ENCODE data around the gene PMPCA.

PMPCA gene

DNA sequence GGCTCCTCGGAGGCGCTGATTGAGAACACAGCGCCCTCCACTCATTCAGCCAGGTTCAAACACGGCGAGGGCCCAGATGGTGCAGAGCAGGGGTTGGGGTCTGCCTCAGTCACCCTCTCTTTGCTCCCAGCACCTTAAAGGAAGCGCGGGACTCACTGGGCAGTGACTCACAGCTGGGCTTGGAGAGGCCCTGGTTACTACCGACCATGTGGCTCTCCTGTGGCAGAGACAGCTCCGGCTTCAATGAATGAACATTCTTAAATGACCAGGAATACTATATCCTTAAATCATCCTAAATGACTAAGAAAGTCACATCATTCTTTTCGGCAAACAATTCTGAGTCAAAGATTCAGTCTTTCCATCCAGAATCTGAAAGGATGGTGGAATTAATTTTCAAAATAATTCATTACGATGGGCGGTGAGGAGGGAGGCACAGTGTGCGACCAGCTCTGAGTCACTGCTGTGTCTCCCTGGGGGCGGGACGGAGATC is 30.8 kb downstream of the PMPCA start:
- Histone ChIP-seq H3K9ac (ENCODE audit: low read length) (no peak overlapping the region), H3K23ac (ENCODE audit: low read length in 2 of 2) (peak overlapping the region in 1 of 2 experiments; percentile 48), H2BK5ac (ENCODE audit: low read depth, low read length, poor library complexity, severe bottlenecking) (no peak overlapping the region), H4K91ac (ENCODE audit: low read length) (no peak overlapping the region), H2BK12ac (ENCODE audit: low read length in 2 of 2) (no peak overlapping the region), H3K36me3 (ENCODE audit: control insufficient read depth in 1 of 2, insufficient read depth in 2 of 2, low read depth in 1 of 2, low read length in 2 of 2) (peaks cover 63 to 67% of the 10 kb centered on the region in 2 experiments), H2BK15ac (ENCODE audit: low read depth, poor library complexity, severe bottlenecking) (no peak overlapping the region), H2BK120ac (ENCODE audit: low read depth, low read length) (no peak overlapping the region), H2AK5ac (ENCODE audit: low read length, severe bottlenecking) (no peak overlapping the region), H3K4ac (ENCODE audit: low read depth in 1 of 2, low read length in 2 of 2) (no peak overlapping the region), H4K8ac (ENCODE audit: low read length) (no peak overlapping the region), H3K4me2 (ENCODE audit: low read length, poor library complexity, severe bottlenecking) (no peak overlapping the region), H3K18ac (ENCODE audit: low read depth in 1 of 2, low read length in 2 of 2) (no peak overlapping the region), H2AFZ (ENCODE audit: low read depth, low read length) (no peak overlapping the region), H3K27me3 (ENCODE audit: control insufficient read depth in 1 of 2, insufficient read depth in 1 of 2, low read length in 2 of 2) (no peaks in the 10 kb centered on the region), H3K4me1 (ENCODE audit: control insufficient read depth, insufficient read depth, low read depth, low read length) (peaks cover 41% of the 10 kb centered on the region), H3K14ac (ENCODE audit: low read length in 2 of 2) (no peak overlapping the region), H3K9me3 (ENCODE audit: control insufficient read depth, low read length) (no peaks in the 10 kb centered on the region), H3K4me3 (ENCODE audit: insufficient read depth in 1 of 2, low read depth in 1 of 2, low read length in 2 of 2) (no peak overlapping the region), H3K79me1 (replicated peaks; ENCODE audit: low read length, poor library complexity, severe bottlenecking) (peaks cover 34% of the 10 kb centered on the region), H3K27ac (ENCODE audit: low read length, poor library complexity, severe bottlenecking) (no peak overlapping the region)
- WGBS = 81% methylated on average over 15 of the region's 15 CpGs
- DNase-seq = no peak

DNA sequence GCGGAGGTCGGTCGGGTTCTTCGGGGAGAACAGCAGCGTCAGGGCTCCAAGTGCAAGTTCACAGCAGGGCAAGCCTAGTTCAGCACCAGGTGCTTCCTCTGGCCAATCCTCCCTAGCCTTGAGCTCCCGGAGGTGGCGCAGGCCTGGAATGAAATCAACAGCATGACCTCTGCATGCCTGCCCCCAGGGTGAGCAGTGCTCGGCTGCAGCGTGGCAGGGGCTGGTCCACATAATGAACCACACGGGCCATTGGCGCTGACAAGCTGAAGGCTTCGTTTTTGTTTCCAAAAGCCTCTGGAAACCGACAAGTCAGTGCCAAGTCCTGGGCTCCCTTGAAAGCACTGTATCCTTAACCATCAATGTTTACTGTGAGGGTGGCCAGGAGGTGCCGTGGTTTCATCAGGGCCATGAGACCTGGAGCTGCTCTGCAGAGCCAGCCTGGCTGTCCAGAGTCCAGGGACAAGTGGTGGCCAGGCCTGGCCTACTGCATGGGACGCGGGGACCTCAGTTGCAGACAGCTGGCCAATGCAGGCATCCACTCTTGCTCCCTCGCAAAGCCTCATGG is 31.3 kb downstream of the PMPCA start:
- Histone ChIP-seq H3K79me1 (replicated peaks; ENCODE audit: low read length, poor library complexity, severe bottlenecking) (peaks cover 31% of the 10 kb centered on the region), H3K18ac (ENCODE audit: low read depth in 1 of 2, low read length in 2 of 2) (no peak overlapping the region), H2BK12ac (ENCODE audit: low read length in 2 of 2) (no peak overlapping the region), H3K23ac (ENCODE audit: low read length in 2 of 2) (no peak overlapping the region), H2AK5ac (ENCODE audit: low read length, severe bottlenecking) (no peak overlapping the region), H3K36me3 (ENCODE audit: control insufficient read depth in 1 of 2, insufficient read depth in 2 of 2, low read depth in 1 of 2, low read length in 2 of 2) (peaks cover 68% of the 10 kb centered on the region in 2 experiments), H3K9me3 (ENCODE audit: control insufficient read depth, low read length) (no peaks in the 10 kb centered on the region), H3K27me3 (ENCODE audit: control insufficient read depth in 1 of 2, insufficient read depth in 1 of 2, low read length in 2 of 2) (no peaks in the 10 kb centered on the region), H4K91ac (ENCODE audit: low read length) (no peak overlapping the region), H2BK120ac (ENCODE audit: low read depth, low read length) (no peak overlapping the region), H2BK15ac (ENCODE audit: low read depth, poor library complexity, severe bottlenecking) (no peak overlapping the region), H3K4ac (ENCODE audit: low read depth in 1 of 2, low read length in 2 of 2) (no peak overlapping the region), H3K4me2 (ENCODE audit: low read length, poor library complexity, severe bottlenecking) (no peak overlapping the region), H3K4me1 (ENCODE audit: control insufficient read depth, insufficient read depth, low read depth, low read length) (peaks cover 36% of the 10 kb centered on the region), H4K8ac (ENCODE audit: low read length) (no peak overlapping the region), H3K9ac (ENCODE audit: low read length) (no peak overlapping the region), H2BK5ac (ENCODE audit: low read depth, low read length, poor library complexity, severe bottlenecking) (no peak overlapping the region), H3K27ac (ENCODE audit: low read length, poor library complexity, severe bottlenecking) (no peak overlapping the region), H2AFZ (ENCODE audit: low read depth, low read length) (no peak overlapping the region), H3K14ac (ENCODE audit: low read length in 2 of 2) (no peak overlapping the region), H3K4me3 (ENCODE audit: insufficient read depth in 1 of 2, low read depth in 1 of 2, low read length in 2 of 2) (no peak overlapping the region)
- WGBS = 93% methylated on average over 17 of the region's 17 CpGs
- DNase-seq = no peak

DNA sequence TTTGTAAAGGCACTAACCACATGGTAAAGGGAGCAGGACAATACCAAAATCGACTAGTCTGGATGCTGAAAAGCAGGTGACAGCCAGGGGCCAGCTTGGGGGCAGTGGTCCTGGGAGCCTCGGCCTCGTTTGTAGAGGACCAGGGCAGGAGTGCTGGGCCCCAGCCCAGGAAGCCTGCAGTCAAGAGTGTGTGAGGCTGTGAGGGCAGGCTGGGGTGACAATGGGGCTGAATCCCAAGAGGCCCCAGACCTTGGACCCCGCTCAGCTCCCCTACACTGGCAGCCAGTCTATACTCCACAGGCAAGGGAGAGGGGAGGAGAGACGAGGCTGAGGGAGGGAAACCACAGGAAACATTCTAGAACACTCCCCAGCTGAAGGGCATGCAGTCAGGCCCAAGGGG is 31.8 kb downstream of the PMPCA start:
- WGBS = 98% methylated on average over 3 of the region's 5 CpGs
- H3K27ac ChIP-seq (ENCODE audit: low read length, poor library complexity, severe bottlenecking) = no peak overlapping the region
- H2BK12ac ChIP-seq (ENCODE audit: low read length in 2 of 2) = no peak overlapping the region
- H3K14ac ChIP-seq (ENCODE audit: low read length in 2 of 2) = no peak overlapping the region
- peaks cover 70 to 73% of the 10 kb centered on the region in 2 experiments for H3K36me3 ChIP-seq (ENCODE audit: control insufficient read depth in 1 of 2, insufficient read depth in 2 of 2, low read depth in 1 of 2, low read length in 2 of 2)
- no peak overlapping the region for H2BK5ac ChIP-seq (ENCODE audit: low read depth, low read length, poor library complexity, severe bottlenecking)
- H3K4me1 ChIP-seq (ENCODE audit: control insufficient read depth, insufficient read depth, low read depth, low read length) = peaks cover 33% of the 10 kb centered on the region
- H3K4me3 ChIP-seq (ENCODE audit: insufficient read depth in 1 of 2, low read depth in 1 of 2, low read length in 2 of 2) = no peak overlapping the region
- DNase-seq = no peak
- no peak overlapping the region for H3K4me2 ChIP-seq (ENCODE audit: low read length, poor library complexity, severe bottlenecking)
- H3K4ac ChIP-seq (ENCODE audit: low read depth in 1 of 2, low read length in 2 of 2) = no peak overlapping the region
- no peaks in the 10 kb centered on the region for H3K9me3 ChIP-seq (ENCODE audit: control insufficient read depth, low read length)
- no peak overlapping the region for H2BK120ac ChIP-seq (ENCODE audit: low read depth, low read length)
- no peak overlapping the region for H2AFZ ChIP-seq (ENCODE audit: low read depth, low read length)
- H3K9ac ChIP-seq (ENCODE audit: low read length) = no peak overlapping the region
- H4K91ac ChIP-seq (ENCODE audit: low read length) = no peak overlapping the region
- H3K27me3 ChIP-seq (ENCODE audit: control insufficient read depth in 1 of 2, insufficient read depth in 1 of 2, low read length in 2 of 2) = no peaks in the 10 kb centered on the region
- no peak overlapping the region for H4K8ac ChIP-seq (ENCODE audit: low read length)
- H3K18ac ChIP-seq (ENCODE audit: low read depth in 1 of 2, low read length in 2 of 2) = no peak overlapping the region
- H3K79me1 ChIP-seq (replicated peaks; ENCODE audit: low read length, poor library complexity, severe bottlenecking) = peaks cover 32% of the 10 kb centered on the region
- H2BK15ac ChIP-seq (ENCODE audit: low read depth, poor library complexity, severe bottlenecking) = no peak overlapping the region
- no peak overlapping the region for H2AK5ac ChIP-seq (ENCODE audit: low read length, severe bottlenecking)
- peak overlapping the region in 1 of 2 experiments; percentile 27 for H3K23ac ChIP-seq (ENCODE audit: low read length in 2 of 2)

DNA sequence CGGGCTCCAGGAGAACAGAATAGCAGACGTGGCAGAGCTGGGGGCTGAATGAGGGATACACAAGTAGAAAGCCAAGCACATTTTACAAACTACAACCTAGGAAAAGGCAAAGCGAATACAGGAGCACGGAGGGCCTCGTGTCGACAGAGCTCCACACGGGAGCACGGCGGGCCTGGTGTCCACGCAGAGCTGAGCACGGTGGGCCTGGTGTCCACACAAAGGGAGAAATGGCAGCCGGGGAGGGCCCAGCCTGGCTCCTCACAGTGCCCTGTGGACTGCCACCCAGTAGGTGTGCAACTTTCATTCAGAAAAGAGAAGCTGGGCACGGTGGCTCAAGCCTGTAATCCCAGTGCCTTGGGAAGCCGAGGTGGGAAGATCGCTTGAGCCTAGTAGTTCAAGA is 32.6 kb downstream of the PMPCA start:
- H2BK12ac ChIP-seq (ENCODE audit: low read length in 2 of 2) = no peak overlapping the region
- H3K4me2 ChIP-seq (ENCODE audit: low read length, poor library complexity, severe bottlenecking) = no peak overlapping the region
- WGBS = 94% methylated on average over 13 of the region's 15 CpGs
- H3K4me1 ChIP-seq (ENCODE audit: control insufficient read depth, insufficient read depth, low read depth, low read length) = peaks cover 25% of the 10 kb centered on the region
- no peaks in the 10 kb centered on the region for H3K27me3 ChIP-seq (ENCODE audit: control insufficient read depth in 1 of 2, insufficient read depth in 1 of 2, low read length in 2 of 2)
- DNase-seq = no peak
- no peak overlapping the region for H3K23ac ChIP-seq (ENCODE audit: low read length in 2 of 2)
- no peak overlapping the region for H2AK5ac ChIP-seq (ENCODE audit: low read length, severe bottlenecking)
- H3K9me3 ChIP-seq (ENCODE audit: control insufficient read depth, low read length) = no peaks in the 10 kb centered on the region
- H3K4me3 ChIP-seq (ENCODE audit: insufficient read depth in 1 of 2, low read depth in 1 of 2, low read length in 2 of 2) = no peak overlapping the region
- H3K27ac ChIP-seq (ENCODE audit: low read length, poor library complexity, severe bottlenecking) = no peak overlapping the region
- no peak overlapping the region for H4K8ac ChIP-seq (ENCODE audit: low read length)
- H3K36me3 ChIP-seq (ENCODE audit: control insufficient read depth in 1 of 2, insufficient read depth in 2 of 2, low read depth in 1 of 2, low read length in 2 of 2) = peaks cover 75 to 81% of the 10 kb centered on the region in 2 experiments
- no peak overlapping the region for H2BK120ac ChIP-seq (ENCODE audit: low read depth, low read length)
- no peak overlapping the region for H3K9ac ChIP-seq (ENCODE audit: low read length)
- H3K14ac ChIP-seq (ENCODE audit: low read length in 2 of 2) = no peak overlapping the region
- H4K91ac ChIP-seq (ENCODE audit: low read length) = no peak overlapping the region
- no peak overlapping the region for H3K18ac ChIP-seq (ENCODE audit: low read depth in 1 of 2, low read length in 2 of 2)
- H2BK5ac ChIP-seq (ENCODE audit: low read depth, low read length, poor library complexity, severe bottlenecking) = no peak overlapping the region
- peaks cover 35% of the 10 kb centered on the region for H3K79me1 ChIP-seq (replicated peaks; ENCODE audit: low read length, poor library complexity, severe bottlenecking)
- H2BK15ac ChIP-seq (ENCODE audit: low read depth, poor library complexity, severe bottlenecking) = no peak overlapping the region
- no peak overlapping the region for H2AFZ ChIP-seq (ENCODE audit: low read depth, low read length)
- H3K4ac ChIP-seq (ENCODE audit: low read depth in 1 of 2, low read length in 2 of 2) = no peak overlapping the region
